ENCODE data around the gene PGBD2. TPM values are rescaled to one million over a fixed set of nuclear protein-coding genes. Genes with fewer than 3 reads are reported as not detected.
"Not testable (repeated sequence)": the region's sequence is repeated elsewhere in the genome, so short reads cannot be mapped to it uniquely, and the experiment has no call there.

The PGBD2 gene
- total RNA-seq, 1 donor from 2014 or later = 11.5 TPM

DNA sequence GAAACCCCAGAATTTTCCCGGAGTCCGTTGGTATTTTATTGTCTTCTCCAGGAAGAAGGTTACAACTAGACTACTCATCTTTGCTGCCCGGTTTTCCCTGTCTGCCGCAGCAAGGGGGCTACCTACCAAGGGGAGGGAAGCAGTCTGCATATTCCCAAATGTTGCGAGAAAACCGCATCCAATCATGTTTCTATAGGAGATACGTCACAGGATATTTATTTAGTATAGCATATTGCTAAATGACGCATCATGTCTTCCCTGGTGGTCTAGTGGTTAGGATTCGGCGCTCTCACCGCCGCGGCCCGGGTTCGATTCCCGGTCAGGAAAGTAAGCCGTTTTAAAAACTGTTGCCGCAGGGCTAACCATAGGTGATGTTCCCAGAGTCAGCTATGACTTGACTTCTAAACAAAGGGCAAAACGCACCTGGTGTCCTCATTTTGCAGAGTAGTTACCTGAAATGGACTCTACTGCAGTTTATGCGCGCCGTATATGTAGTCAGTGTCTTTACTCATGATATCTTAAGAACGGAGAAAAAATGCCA lies 32.0 kb upstream of the PGBD2 start:
- TF ChIP-seq, protein P1, sequence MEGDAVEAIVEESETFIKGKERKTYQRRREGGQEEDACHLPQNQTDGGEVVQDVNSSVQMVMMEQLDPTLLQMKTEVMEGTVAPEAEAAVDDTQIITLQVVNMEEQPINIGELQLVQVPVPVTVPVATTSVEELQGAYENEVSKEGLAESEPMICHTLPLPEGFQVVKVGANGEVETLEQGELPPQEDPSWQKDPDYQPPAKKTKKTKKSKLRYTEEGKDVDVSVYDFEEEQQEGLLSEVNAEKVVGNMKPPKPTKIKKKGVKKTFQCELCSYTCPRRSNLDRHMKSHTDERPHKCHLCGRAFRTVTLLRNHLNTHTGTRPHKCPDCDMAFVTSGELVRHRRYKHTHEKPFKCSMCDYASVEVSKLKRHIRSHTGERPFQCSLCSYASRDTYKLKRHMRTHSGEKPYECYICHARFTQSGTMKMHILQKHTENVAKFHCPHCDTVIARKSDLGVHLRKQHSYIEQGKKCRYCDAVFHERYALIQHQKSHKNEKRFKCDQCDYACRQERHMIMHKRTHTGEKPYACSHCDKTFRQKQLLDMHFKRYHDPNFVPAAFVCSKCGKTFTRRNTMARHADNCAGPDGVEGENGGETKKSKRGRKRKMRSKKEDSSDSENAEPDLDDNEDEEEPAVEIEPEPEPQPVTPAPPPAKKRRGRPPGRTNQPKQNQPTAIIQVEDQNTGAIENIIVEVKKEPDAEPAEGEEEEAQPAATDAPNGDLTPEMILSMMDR (IDR thresholded peaks at IDR 0.05; ENCODE audit: partially characterized antibody, unreplicated experiment) = no peak
- Mint-ChIP-seq H3K9me3 (ENCODE audit: unreplicated experiment) (peaks cover 22% of the 10 kb centered on the region), H3K27ac (ENCODE audit: unreplicated experiment) (peak overlapping the region; percentile 96), H3K36me3 (ENCODE audit: unreplicated experiment) (no peaks in the 10 kb centered on the region), H3K4me1 (ENCODE audit: low read depth, unreplicated experiment) (no peaks in the 10 kb centered on the region), H3K27me3 (ENCODE audit: unreplicated experiment) (peaks cover 24% of the 10 kb centered on the region), H3K4me3 (ENCODE audit: unreplicated experiment) (peak overlapping the region; percentile 98)
- DNase-seq = peak; percentile 79

DNA sequence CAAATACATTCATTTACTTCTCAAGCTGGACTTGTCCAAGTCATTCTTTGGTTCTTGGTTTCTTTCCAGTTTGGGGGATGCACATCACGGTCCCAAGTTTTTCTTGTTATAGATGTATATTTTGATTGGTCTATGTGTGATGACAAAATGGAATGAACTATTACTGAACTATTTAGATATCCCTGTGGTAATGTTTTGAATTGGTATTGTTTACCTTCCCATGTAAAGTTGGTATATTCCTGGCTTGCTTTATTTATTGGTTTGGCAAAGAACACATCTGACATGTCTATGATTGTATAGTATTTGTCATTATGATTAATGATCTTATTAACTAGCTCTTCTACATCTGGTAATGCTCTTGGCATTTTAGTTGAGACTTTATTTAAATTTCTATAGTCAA lies 24.8 kb upstream of the PGBD2 start:
- no peak overlapping the region for H3K4me3 Mint-ChIP-seq (ENCODE audit: unreplicated experiment)
- no peaks in the 10 kb centered on the region for H3K36me3 Mint-ChIP-seq (ENCODE audit: unreplicated experiment)
- no peaks in the 10 kb centered on the region for H3K4me1 Mint-ChIP-seq (ENCODE audit: low read depth, unreplicated experiment)
- no peak overlapping the region for H3K27ac Mint-ChIP-seq (ENCODE audit: unreplicated experiment)
- TF ChIP-seq, protein P1 (IDR thresholded peaks at IDR 0.05; ENCODE audit: partially characterized antibody, unreplicated experiment) = no peak
- H3K9me3 Mint-ChIP-seq (ENCODE audit: unreplicated experiment) = no peaks in the 10 kb centered on the region
- no peak for DNase-seq
- no peaks in the 10 kb centered on the region for H3K27me3 Mint-ChIP-seq (ENCODE audit: unreplicated experiment)

DNA sequence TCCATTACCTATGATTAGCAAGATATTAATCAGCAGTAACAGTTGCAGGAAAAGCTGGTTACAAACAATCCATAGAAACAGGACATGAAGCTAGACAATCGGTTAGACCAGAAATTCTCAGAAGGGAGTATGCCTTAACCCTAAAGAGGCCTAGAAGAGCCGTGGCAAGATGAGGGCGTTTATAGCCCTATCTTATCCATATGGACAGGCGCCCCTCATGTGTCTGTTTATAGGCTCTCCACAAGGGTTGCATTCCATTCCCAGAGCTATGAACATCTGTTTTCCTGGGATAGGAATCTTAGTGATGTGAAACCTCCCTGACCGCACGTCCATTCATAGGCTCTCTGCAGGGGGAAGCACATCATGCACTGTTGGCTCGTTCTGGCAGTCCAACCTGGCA lies 23.6 kb upstream of the PGBD2 start:
- not testable (repeated sequence) for H3K9me3 Mint-ChIP-seq (ENCODE audit: unreplicated experiment); H3K4me3 Mint-ChIP-seq (ENCODE audit: unreplicated experiment); H3K27ac Mint-ChIP-seq (ENCODE audit: unreplicated experiment); H3K4me1 Mint-ChIP-seq (ENCODE audit: low read depth, unreplicated experiment); H3K36me3 Mint-ChIP-seq (ENCODE audit: unreplicated experiment); DNase-seq; H3K27me3 Mint-ChIP-seq (ENCODE audit: unreplicated experiment)

DNA sequence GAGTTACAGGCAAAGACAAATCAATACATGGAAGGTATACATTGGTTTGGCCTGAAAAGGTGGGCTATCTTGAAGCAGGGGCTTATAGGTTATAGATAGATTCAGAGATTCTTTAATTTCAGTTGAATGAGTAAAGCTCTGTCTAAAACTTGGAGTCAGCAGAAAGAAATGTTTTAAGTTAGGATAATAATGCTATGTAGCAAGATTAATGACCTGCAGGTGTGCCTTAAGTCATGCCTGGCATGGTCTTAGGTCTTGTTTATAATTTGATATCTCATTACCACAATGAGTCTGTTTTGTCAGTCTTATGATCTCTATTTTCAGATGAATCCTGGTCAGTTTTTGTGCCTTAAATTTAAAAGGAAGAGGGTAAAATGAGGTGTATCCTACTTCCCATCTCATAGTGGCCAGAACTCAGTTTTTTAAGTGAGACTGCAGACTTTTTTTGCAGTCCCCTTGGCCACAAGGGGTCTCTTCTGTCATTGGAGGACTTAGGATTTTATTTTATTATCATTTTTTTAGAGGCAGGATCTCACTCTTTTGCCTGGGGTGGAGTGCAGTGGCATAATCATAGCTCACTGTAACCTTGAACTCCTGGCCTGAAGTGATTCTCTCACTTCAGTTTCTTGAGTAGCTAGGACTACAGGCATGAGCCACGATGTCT lies 21.3 kb upstream of the PGBD2 start:
- no peak overlapping the region for H3K27ac Mint-ChIP-seq (ENCODE audit: unreplicated experiment)
- H3K4me3 Mint-ChIP-seq (ENCODE audit: unreplicated experiment) = no peak overlapping the region
- no peaks in the 10 kb centered on the region for H3K4me1 Mint-ChIP-seq (ENCODE audit: low read depth, unreplicated experiment)
- no peak for DNase-seq
- no peaks in the 10 kb centered on the region for H3K9me3 Mint-ChIP-seq (ENCODE audit: unreplicated experiment)
- no peaks in the 10 kb centered on the region for H3K27me3 Mint-ChIP-seq (ENCODE audit: unreplicated experiment)
- TF ChIP-seq, protein P1 (IDR thresholded peaks at IDR 0.05; ENCODE audit: partially characterized antibody, unreplicated experiment) = no peak
- H3K36me3 Mint-ChIP-seq (ENCODE audit: unreplicated experiment) = no peaks in the 10 kb centered on the region

DNA sequence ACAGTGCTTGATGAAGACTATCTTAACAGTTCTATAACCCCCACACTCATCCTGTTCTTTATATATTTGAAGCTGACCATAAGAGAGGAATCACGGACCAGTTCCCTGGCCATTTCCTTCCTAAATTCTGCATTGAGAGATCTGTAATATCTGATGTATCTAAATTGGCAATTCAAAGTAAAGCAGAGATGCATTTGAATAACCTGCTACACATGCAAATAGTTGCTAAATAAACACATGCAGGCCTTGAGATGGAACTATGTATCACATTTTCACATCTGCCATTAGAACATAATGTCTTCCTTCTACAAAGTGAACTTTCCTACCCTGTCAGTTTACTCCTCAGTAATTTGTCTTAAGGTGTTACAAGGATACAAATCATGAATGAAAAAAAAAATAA lies 20.4 kb upstream of the PGBD2 start:
- Mint-ChIP-seq H3K9me3 (ENCODE audit: unreplicated experiment) (no peaks in the 10 kb centered on the region), H3K4me1 (ENCODE audit: low read depth, unreplicated experiment) (no peaks in the 10 kb centered on the region), H3K27me3 (ENCODE audit: unreplicated experiment) (peaks cover 3% of the 10 kb centered on the region), H3K4me3 (ENCODE audit: unreplicated experiment) (no peak overlapping the region), H3K36me3 (ENCODE audit: unreplicated experiment) (no peaks in the 10 kb centered on the region), H3K27ac (ENCODE audit: unreplicated experiment) (no peak overlapping the region)
- TF ChIP-seq, protein P1 (IDR thresholded peaks at IDR 0.05; ENCODE audit: partially characterized antibody, unreplicated experiment) = no peak
- no peak for DNase-seq

All from glutamatergic neuron (in vitro differentiated cells).